NCI-H524 (cell line): ENCODE results near the gene AK8.
"Not testable (repeated sequence)": the region's sequence is repeated elsewhere in the genome, so short reads cannot be mapped to it uniquely, and the experiment has no call there.

ENCODE experiments used
- DNase-seq, 2 experiments: peaks; one replicate each; lab custom pipeline; 2025; lab: John Stamatoyannopoulos, UW

The AK8 gene

DNA sequence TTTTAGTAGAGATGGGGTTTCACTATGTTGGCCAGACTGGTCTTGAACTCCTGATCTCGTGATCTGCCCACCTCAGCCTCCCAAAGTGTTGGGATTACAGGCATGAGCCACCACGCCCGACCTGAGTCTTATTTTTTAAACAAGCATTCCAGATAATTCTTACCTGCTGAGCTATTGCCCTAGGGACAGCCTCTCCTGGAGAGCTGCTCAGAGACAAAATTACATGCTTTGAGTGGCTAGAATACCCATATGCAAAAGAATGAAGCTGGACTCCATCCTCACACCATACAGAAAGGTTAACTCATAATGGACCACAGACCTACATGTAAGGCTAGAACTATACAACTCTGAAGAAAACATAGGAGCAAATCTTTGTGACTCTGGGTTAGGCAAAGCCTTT, 166.2 kb downstream of the AK8 start:
- no peak for DNase-seq

DNA sequence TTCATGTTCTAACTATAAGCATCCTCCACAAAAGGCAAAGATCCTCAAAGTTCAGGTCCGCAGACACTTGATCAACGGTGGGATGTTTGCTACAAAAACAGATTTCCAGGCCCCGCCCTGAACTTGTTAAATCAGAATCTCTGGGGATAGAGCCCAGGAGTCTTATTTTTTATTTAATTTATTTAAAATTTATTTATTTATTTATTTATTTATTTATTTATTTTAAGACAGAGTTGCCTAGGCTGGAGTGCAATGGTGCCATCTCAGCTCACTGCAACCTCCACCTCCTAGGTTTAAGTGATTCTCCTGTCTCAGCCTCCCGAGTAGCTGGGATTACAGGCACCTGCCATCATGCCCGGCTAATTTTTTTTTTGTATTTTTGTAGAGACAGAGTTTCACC, 166.9 kb downstream of the AK8 start:
- not testable (repeated sequence) for DNase-seq

- DNase-seq: no peak
These were observed 167.8 kb downstream of the AK8 start for GRCh38 chr9:132710333-132710732.

GRCh38 chr9:132708769-132709430, 169.2 kb downstream of the AK8 start:
- DNase-seq: no peak

DNA sequence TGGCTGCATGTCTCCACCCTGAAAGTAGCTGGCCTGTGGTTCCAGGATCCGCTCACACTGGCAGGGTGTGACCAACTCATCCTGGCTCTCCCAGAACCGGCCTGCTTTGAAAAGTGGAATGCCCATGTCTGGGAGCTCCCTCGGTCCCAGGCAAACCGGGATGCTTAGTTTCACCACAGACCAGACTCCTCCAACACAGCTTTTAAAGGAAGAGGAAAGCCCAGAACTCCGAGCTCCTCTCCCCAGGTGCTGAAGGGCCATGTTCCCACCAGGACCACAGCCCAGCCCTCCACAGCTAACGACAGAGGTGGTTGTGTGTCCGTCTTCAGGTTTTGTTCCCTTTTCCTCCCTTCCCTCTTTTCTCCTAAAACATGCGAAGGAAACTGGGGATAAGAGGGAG, 169.8 kb downstream of the AK8 start:
- no peak for DNase-seq

GRCh38 chr9:132703336-132703735, 174.7 kb downstream of the AK8 start:
- no peak for DNase-seq

DNA sequence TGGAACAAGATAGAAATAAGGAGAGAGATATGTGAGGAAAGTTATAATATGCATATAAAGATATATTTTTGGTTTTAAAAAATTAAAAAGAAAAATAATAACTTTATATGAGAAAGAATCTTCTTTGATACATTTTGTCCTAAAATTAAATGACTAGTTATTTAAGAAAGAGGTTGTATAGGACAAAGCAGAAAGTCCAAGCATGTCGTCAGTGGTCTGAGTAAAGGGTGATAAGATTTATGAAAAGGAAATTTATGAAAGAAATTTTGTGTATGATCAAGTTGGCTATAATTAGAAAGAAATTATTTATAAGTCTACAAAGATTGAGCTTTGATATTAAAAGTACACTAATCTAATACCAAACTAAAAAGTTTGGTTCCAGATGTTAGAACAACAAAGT, 175.8 kb downstream of the AK8 start:
- no peak for DNase-seq

- no peak for DNase-seq
These were observed 178.1 kb downstream of the AK8 start for GRCh38 chr9:132699956-132700355.

GRCh38 chr9:132698989-132699388, 179.1 kb downstream of the AK8 start:
- DNase-seq: no peak

DNA sequence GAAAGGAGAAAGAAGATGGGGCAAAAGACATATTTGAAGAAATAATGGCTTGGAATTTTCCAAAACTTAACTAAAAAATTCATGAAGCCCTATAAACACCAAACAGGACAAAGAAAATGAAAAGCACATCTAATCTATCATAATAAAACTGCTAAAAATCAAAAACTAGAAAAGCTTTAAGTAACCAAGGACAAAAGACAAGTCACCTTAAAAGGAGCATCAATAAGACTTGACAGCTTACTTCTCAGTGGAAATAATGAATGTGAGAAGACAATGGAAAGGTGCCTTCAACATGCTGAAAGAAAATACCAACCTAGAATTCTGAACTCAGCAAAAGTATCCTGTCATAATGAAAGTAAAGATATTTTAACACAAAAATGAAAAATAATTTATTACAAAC, 180.9 kb downstream of the AK8 start:
- DNase-seq: no peak

GRCh38 chr9:132694144-132694543, 183.9 kb downstream of the AK8 start:
- DNase-seq: peak in 1 of 2 experiments; percentile 34

DNA sequence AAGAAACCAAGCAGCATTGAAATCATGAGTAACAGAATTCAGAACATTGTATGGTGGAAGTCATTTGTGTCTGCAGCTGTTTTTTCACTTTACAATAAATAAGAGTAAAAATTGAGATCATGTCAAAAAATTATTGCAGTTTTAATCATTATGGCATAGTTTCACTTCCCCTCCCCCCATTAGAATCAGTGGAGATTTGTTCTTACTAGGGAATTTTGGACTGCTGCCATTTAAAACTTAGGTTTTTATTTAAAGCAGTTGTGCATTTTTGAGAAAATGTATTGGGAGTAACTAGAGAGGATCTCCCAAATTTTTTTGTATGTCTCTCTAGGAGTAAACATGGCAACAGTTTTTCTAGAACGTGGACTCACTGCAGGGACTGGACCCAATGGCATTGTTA, 187.4 kb downstream of the AK8 start:
- DNase-seq: no peak

DNA sequence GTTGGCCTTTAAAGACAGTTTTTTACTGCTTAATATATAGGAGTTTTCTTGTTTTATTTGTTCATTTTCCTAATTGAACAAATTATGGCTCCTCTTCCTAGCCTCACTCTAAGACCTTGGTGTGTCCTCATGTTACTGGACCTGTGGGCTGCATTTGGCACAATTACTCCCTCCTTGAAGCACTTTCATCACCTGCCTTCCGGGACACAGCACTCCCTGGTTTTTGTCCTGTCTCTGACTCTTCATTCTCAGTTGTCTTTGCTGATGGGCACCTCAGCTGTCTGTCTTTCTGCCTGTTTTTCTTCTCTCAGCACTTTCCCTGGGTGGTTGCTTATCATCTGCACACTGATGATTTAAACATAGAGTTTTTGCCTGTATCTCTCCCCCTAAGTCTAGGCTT, 194.2 kb downstream of the AK8 start:
- DNase-seq: no peak

- no peak for DNase-seq
These were observed 196.5 kb downstream of the AK8 start for GRCh38 chr9:132681561-132681960.

GRCh38 chr9:132679946-132680625, 198.0 kb downstream of the AK8 start:
- no peak for DNase-seq

DNA sequence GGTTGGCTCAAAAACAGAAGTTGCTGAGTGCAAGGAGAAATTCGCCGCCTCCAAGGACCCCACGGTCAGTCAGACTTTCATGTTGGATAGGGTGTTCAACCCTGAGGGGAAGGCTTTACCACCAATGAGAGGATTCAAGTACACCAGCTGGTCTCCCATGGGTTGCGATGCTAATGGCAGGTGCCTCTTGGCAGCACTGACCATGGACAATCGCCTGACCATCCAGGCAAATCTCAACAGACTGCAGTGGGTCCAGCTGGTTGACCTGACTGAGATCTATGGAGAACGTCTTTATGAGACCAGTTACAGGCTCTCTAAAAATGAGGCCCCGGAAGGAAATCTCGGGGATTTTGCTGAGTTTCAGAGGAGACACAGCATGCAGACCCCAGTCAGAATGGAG, 200.1 kb downstream of the AK8 start:
- no peak for DNase-seq
